ENCODE results near the gene PLCG1.

DNA sequence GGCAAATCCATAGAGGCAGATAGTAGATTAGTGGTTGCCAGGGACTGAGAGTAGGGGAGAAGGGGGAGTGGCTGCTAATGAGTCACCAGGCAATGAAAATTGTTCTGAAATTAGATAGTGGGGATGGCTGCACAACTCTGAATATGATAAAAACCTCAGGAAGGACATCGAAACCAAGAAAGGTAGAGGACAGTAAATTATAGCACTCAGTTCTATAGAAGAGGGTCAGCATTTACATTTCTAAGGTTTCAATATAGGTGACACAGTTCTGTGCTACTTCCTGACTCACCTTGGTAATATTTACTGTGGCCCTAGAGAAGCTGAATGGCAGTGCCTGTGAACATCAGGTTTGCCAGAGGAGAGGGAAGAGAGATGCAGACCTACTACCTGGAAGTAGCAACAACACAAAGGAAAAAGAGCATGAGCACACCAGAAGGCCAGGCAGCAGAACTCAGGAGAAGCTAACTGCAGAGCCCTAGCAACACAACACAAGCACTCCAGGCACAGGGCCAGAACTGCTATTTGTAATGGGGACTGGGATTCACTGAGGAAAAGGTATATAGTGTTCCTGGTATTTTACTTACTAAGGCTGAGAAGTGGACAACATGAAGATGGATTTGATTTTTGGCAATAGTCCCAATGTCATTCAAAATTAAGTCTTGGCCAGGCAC lies 75.9 kb downstream of the PLCG1 start:
- TF ChIP-seq SIN3A (IDR thresholded peaks at IDR 0.05; ENCODE audit: borderline replicate concordance, insufficient read depth, low read length) (no peak), POLR2AphosphoS5 (IDR thresholded peaks at IDR 0.05; ENCODE audit: low read depth, low read length) (no peak), TAF1 (IDR thresholded peaks at IDR 0.05; ENCODE audit: borderline replicate concordance, insufficient read depth, low read length) (no peak)
